ENCODE data around the gene SCAPER. TPM values are rescaled to one million over a fixed set of nuclear protein-coding genes. Genes with fewer than 3 reads are reported as not detected.
"Not testable (repeated sequence)": the region's sequence is repeated elsewhere in the genome, so short reads cannot be mapped to it uniquely, and the experiment has no call there.

SCAPER gene
- total RNA-seq, 1 donor from 2014 or later = 24.7 TPM

DNA sequence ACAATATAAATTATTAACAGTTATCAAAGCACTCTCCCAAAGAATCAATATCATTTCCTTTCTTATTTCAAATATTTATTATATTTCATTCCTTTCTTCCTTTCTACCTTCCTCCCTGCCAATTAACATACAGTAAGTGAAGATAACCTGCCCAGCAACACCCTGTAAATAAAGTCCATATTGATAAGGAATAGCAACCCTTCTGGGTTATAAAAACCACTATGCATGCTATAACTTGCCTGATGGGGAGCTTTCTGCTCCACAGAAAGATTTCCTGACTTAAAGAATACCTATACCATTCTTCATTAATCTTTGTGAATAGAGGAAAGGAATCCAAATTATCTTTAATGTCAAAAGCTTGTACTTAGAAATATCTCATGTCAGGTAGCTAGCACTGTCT is 402.0 kb downstream of the SCAPER start:
- no peak for DNase-seq (ENCODE audit: low spot score)

DNA sequence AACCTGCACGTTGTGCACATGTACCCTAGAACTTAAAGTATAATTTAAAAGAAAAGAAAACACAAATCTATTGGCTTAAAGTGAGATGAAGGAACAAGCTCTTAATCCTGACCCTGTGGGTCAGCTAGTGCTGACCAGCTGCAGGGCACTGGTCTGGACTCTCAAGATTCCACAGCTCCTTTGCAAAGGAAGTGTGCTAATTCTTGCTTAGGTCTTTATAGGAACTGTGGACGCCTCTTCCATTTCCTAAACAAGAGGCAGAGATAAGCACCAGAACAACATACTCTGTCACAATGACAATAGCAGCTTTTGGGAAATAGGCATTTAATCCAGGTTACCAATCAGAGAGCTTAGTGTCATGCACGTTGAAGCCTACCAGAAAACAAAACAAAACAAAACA is 402.5 kb downstream of the SCAPER start:
- DNase-seq (ENCODE audit: low spot score) = no peak

GRCh38 chr15:76502185-76502584 is 403.0 kb downstream of the SCAPER start:
- not testable (repeated sequence) for DNase-seq (ENCODE audit: low spot score)

DNA sequence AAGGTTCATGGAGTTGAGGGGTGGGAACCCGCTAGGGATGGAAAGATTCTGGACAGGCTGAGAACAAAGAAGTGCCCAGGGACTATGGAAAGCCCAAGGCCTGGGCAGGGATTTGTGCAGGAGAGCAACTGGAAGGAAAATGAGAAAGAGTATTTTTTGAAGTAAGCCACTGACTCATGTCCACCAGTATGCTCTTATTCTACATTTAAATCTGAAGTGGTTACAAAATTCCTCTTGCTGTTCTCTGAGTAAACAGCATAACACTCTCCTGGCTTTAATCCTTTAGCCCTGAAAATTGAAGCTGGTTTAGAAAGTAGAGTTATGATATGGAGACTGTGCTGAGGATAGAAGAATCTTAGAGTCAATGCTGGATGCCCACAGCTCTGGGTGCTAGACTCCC is 403.4 kb downstream of the SCAPER start:
- DNase-seq (ENCODE audit: low spot score) = no peak

- DNase-seq (ENCODE audit: low spot score) = no peak
These were observed 404.1 kb downstream of the SCAPER start for GRCh38 chr15:76501011-76501410.

- DNase-seq (ENCODE audit: low spot score) = no peak
These were observed 409.7 kb downstream of the SCAPER start for GRCh38 chr15:76495487-76495886.

GRCh38 chr15:76492538-76492937 is 412.6 kb downstream of the SCAPER start:
- DNase-seq (ENCODE audit: low spot score) = no peak

DNA sequence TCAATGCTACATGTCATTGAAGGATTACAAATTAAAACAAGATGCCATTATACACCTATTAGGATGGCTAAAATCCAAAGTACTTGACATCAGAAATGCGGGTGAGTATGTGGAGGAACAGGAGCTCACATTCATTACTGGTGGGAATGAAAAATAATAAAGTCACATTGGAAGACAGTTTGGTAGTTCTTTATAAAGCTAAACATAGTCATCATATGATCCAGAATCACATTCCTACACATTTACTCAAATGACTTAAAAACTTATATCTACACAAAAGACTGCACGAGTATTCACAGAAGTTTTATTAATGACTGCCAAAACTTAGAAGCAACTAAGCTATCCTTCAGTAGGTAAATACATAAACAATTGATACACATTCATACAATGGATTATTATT is 421.4 kb downstream of the SCAPER start:
- no peak for DNase-seq (ENCODE audit: low spot score)

DNA sequence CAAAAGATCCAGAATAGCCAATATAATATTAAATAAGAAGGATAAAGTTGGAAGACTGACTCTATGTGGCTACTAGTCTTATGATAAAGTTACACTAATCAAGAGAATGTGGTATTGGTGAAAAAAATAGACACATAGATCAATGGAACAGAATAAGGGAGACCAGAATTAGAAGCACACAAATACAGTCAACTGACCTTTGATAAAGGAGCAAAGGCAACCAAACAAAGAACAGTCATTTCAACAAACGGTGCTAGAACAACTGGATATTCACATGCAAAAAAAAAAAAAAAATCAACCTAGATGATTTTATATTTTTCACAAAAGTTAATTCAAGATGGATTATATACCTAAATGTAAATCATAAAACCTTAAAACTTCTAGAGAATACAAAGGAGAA is 422.1 kb downstream of the SCAPER start:
- DNase-seq (ENCODE audit: low spot score) = no peak

DNA sequence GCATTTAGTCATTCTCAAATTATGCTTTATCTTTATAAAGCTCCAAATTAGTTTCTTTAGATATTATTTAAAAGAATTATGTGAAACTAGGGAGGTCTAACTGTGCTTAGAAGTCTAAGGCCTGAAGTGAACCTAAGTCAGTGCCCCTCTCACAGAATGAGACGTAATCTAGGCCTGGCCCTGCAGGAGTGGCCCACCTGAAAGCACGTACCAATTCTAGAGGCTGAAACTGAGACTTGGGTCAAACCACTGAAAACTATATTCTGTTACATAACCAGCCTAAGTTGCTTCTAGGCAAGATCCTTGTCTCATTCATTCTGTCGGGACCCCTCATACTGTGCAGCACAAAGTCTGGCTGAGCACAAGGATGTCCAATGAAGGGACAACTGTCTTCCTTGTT is 424.9 kb downstream of the SCAPER start:
- no peak for DNase-seq (ENCODE audit: low spot score)

GRCh38 chr15:76470691-76471090 is 434.4 kb downstream of the SCAPER start:
- no peak for DNase-seq (ENCODE audit: low spot score)

GRCh38 chr15:76468722-76469121 is 436.4 kb downstream of the SCAPER start:
- no peak for DNase-seq (ENCODE audit: low spot score)

- no peak for DNase-seq (ENCODE audit: low spot score)
These were observed 438.0 kb downstream of the SCAPER start for GRCh38 chr15:76467136-76467535.

DNA sequence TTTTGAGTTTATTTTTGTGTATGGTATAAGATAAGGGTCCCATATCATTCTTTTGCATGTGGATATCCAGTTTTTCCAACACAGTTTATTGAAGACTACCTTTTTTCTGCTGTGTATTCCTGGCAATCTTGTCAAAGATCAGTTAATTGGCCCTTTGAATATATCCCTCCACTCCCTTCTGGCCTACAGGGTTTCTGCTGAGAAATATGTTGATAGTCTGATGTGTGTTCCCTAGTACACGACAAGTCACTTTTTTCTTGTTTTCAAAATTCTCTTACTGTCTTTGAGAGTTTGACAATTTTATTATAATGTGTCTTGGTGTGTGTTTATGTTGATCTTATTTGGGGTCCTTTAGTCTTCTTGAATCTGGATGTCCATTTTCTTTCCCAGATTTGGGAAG is 439.4 kb downstream of the SCAPER start:
- no peak for DNase-seq (ENCODE audit: low spot score)

DNA sequence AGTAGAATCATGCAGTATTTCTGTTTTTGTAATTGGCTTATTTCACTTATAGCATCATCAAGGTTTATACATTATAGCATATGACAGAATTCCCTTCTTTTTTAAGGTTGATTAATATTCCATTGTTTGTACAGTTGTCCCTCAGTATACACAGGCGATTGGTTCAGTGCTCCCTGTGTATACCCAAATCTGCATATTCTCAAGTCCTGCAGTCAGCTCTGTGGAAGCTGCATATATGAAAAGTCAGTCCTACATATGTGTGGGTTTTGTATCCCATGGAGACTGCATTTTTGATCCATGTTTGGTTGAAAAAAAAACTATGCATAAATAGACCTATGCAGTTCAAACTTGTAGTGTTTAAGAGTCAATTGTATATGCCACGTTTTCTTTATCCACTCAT is 440.9 kb downstream of the SCAPER start:
- DNase-seq (ENCODE audit: low spot score) = no peak

DNA sequence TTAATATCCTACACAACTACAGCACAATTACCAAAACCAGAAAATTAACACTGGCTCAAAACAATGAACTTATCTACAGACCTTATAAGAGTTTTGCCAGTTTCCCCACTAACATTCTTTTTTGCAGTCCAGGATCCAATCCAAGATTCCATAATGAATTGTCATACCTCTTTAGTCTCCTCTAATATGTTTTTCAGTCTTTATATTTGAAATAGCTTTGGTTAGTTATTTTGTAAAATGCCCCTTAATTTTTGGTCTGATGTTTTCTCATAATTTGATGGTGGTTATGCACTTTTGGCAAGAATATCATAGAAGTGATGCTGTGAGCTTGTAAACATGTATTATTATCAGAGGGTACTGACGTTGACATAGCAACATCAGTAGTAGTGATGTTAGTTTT is 444.3 kb downstream of the SCAPER start:
- DNase-seq (ENCODE audit: low spot score) = no peak

DNA sequence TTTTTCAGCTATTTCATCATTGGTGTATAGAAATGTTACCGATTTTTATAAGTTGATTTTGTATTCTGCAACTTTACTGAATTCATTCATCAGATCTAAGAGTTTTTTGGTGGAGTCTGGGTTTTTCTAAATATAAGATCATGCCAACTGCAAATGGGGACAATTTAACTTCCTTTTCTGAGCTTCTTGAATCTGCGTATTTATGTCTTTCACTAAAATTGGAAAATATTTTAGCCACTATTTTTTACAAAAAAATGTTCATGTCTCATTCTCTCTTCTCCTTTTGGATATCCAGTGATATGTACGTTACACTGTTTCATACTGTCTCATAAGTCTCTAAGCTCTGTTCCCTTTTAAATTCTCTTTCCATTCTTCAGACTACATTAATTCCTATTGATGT is 444.8 kb downstream of the SCAPER start:
- DNase-seq (ENCODE audit: low spot score) = no peak

GRCh38 chr15:76451540-76451939 is 453.6 kb downstream of the SCAPER start:
- DNase-seq (ENCODE audit: low spot score) = no peak

- no peak for DNase-seq (ENCODE audit: low spot score)
These were observed 455.7 kb downstream of the SCAPER start for GRCh38 chr15:76449455-76449854.

DNA sequence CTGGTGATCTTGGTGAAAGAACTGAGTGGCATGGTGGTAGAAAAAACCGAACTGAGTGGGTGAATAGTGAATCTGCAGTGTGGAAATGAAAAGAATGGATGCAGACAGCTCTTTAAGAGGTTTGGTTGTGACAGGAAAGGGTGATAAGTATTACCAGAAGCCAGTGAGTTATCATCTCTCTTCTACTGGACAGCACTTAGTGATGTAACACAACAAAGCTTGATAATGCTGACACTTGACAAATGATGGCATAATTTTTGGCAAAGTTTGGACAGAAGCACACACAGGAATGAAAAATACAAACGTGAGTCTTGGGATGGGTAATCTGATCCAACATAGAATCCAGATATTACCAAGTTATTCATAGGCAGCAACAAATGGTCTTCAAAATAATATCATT is 456.4 kb downstream of the SCAPER start:
- no peak for DNase-seq (ENCODE audit: low spot score)

GRCh38 chr15:76447728-76448441 is 457.3 kb downstream of the SCAPER start:
- no peak for DNase-seq (ENCODE audit: low spot score)

GRCh38 chr15:76440441-76440840 is 464.7 kb downstream of the SCAPER start:
- DNase-seq (ENCODE audit: low spot score) = no peak

DNA sequence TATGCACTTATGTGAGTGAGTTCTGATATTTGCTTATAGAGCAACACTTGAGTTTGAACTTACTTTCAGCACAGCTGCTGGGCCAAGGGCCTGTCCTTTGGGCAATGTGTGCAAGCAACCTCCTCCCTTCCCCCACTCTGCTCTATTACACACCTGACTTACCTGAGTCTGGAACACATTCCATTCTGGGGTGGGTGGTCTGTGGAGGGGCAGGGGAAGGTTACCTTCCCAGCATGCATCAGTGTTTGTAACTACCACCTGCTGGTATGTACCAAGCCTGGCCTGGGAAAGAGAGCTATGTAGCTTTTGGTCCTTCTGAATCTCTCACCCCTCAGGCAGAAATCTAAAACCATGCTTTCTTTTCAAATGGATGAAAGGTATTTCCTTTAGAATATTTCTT is 465.6 kb downstream of the SCAPER start:
- DNase-seq (ENCODE audit: low spot score) = no peak
